Activated naive CD4-positive, alpha-beta T cell treated with anti-CD3 and anti-CD28 coated beads, Interleukin-2, amount 50 U/mL, for 72 hours (primary cell): ENCODE measurements around the gene CEP112. TPM values are rescaled to one million over a fixed set of nuclear protein-coding genes. Genes with fewer than 3 reads are reported as not detected.

Source experiments
- ATAC-seq, 2 donors: fragments of 150-1000 bp; cut with Tn5 transposase; 2 replicates each; pipeline ENCODE4 v1.10.0; 2021; ENCODE audit warnings: mild to moderate bottlenecking in 2 of 2, moderate library complexity in 2 of 2
- DNase-seq, 2 donors: peaks; one replicate each; pipeline ENCODE4 v3.0.0; 2021 to 2022; ENCODE audit warnings: low spot score in 2 of 2
- H3K27ac Mint-ChIP-seq, 2 donors: one replicate each; pipeline ENCODE4 v1.8.0; 2022; ENCODE audit warnings: mild to moderate bottlenecking in 2 of 2, mixed read lengths in 2 of 2
- H3K36me3 Mint-ChIP-seq, 2 donors: one replicate each; pipeline ENCODE4 v1.8.0; 2022; ENCODE audit warnings: mixed read lengths in 2 of 2
- H3K9me3 Mint-ChIP-seq, 2 donors: one replicate each; pipeline ENCODE4 v1.8.0; 2022; ENCODE audit warnings: mixed read lengths in 2 of 2
- total RNA-seq, 2 donors: library from RNA; stranded (reverse); gene quantifications; one replicate each; pipeline ENCODE4 v1.2.3, GENCODE V29; 2022

CEP112 gene
- total RNA-seq: 1 to 10 TPM; 1.2 to 4.2 TPM

GRCh38 chr17:66191593-66192377 is at the start of gene CEP112:
Gene CEP112, minus strand, starts transcription at chr17:66192133.
- H3K9me3 Mint-ChIP-seq: no peaks in the 10 kb centered on the region

GRCh38 chr17:66240630-66241029 is 48.7 kb upstream of the CEP112 start:
- DNase-seq: no peak
- no peaks in the 10 kb centered on the region for H3K9me3 Mint-ChIP-seq

More at GRCh38 chr17:66191593-66192377, at the start of gene CEP112:
- peak; percentile 82 to 89 for ATAC-seq
- peak; percentile 79 for DNase-seq
- Mint-ChIP-seq H3K27ac (peak within 1 kb of the TSS; percentile 49 to 83), H3K36me3 (no peaks in the 10 kb centered on the region)

GRCh38 chr17:66240013-66240412 is 48.1 kb upstream of the CEP112 start:
- DNase-seq (no peak), ATAC-seq (no peak)
- H3K27ac Mint-ChIP-seq: no peak overlapping the region
- H3K36me3 Mint-ChIP-seq: peaks cover 0 to 2% of the 10 kb centered on the region in 2 donors
- H3K9me3 Mint-ChIP-seq: no peaks in the 10 kb centered on the region

More at GRCh38 chr17:66240630-66241029, 48.7 kb upstream of the CEP112 start:
- H3K36me3 Mint-ChIP-seq: peaks cover 0 to 6% of the 10 kb centered on the region in 2 donors
- H3K27ac Mint-ChIP-seq: no peak overlapping the region
- peak in 1 of 2 donors; percentile 34 for ATAC-seq

GRCh38 chr17:66235377-66235994 is 43.6 kb upstream of the CEP112 start:
- DNase-seq: no peak
- no peak overlapping the region for H3K27ac Mint-ChIP-seq
- ATAC-seq: no peak
- H3K9me3 Mint-ChIP-seq: no peaks in the 10 kb centered on the region
- no peaks in the 10 kb centered on the region for H3K36me3 Mint-ChIP-seq

- Mint-ChIP-seq H3K36me3 (no peaks in the 10 kb centered on the region), H3K9me3 (no peaks in the 10 kb centered on the region), H3K27ac (no peak overlapping the region)
- DNase-seq: no peak
- ATAC-seq: no peak
Observed at GRCh38 chr17:66234611-66235010, 42.7 kb upstream of the CEP112 start.

GRCh38 chr17:66233023-66233753 is 41.3 kb upstream of the CEP112 start:
- Mint-ChIP-seq H3K36me3 (no peaks in the 10 kb centered on the region), H3K9me3 (no peaks in the 10 kb centered on the region), H3K27ac (no peak overlapping the region)
- no peak for ATAC-seq
- DNase-seq: no peak

GRCh38 chr17:66230922-66231591 is 39.1 kb upstream of the CEP112 start:
- ATAC-seq (no peak), DNase-seq (no peak)
- Mint-ChIP-seq H3K36me3 (no peaks in the 10 kb centered on the region), H3K27ac (no peak overlapping the region), H3K9me3 (no peaks in the 10 kb centered on the region)

- ATAC-seq (no peak), DNase-seq (no peak)
- no peaks in the 10 kb centered on the region for H3K9me3 Mint-ChIP-seq
- H3K27ac Mint-ChIP-seq: no peak overlapping the region
- H3K36me3 Mint-ChIP-seq: no peaks in the 10 kb centered on the region
Observed at GRCh38 chr17:66229783-66230538, 38.0 kb upstream of the CEP112 start.

- Mint-ChIP-seq H3K36me3 (no peaks in the 10 kb centered on the region), H3K27ac (no peak within 1 kb of the TSS), H3K9me3 (no peaks in the 10 kb centered on the region)
- DNase-seq: no peak
- no peak for ATAC-seq
Observed at GRCh38 chr17:66228887-66229782, 37.2 kb upstream of the CEP112 start, which contains the start of gene APOH. Gene APOH, minus strand, starts transcription at chr17:66229415. Its CDS starts 36 bp downstream, at chr17:66229379.

GRCh38 chr17:66227212-66228045 is 35.5 kb upstream of the CEP112 start:
- ATAC-seq (no peak), DNase-seq (no peak)
- no peak overlapping the region for H3K27ac Mint-ChIP-seq
- H3K36me3 Mint-ChIP-seq: no peaks in the 10 kb centered on the region
- no peaks in the 10 kb centered on the region for H3K9me3 Mint-ChIP-seq

GRCh38 chr17:66222798-66223350 is 30.9 kb upstream of the CEP112 start:
- Mint-ChIP-seq H3K9me3 (no peaks in the 10 kb centered on the region), H3K36me3 (no peaks in the 10 kb centered on the region), H3K27ac (no peak overlapping the region)
- DNase-seq: no peak
- no peak for ATAC-seq

- no peaks in the 10 kb centered on the region for H3K9me3 Mint-ChIP-seq
- no peak overlapping the region for H3K27ac Mint-ChIP-seq
- no peaks in the 10 kb centered on the region for H3K36me3 Mint-ChIP-seq
- DNase-seq (no peak), ATAC-seq (no peak)
Observed at GRCh38 chr17:66221755-66222530, 30.0 kb upstream of the CEP112 start.

GRCh38 chr17:66221343-66221742 is 29.4 kb upstream of the CEP112 start:
- DNase-seq (no peak), ATAC-seq (no peak)
- Mint-ChIP-seq H3K27ac (no peak overlapping the region), H3K9me3 (peaks cover 0 to 3% of the 10 kb centered on the region in 2 donors), H3K36me3 (no peaks in the 10 kb centered on the region)
